ENCODE results near the gene ENDOV. TPM values are rescaled to one million over a fixed set of nuclear protein-coding genes. Genes with fewer than 3 reads are reported as not detected.

The ENDOV gene
- total and polyA plus RNA-seq, 9 donors, result 8.9 to 24.1 (median 20.8) TPM

DNA sequence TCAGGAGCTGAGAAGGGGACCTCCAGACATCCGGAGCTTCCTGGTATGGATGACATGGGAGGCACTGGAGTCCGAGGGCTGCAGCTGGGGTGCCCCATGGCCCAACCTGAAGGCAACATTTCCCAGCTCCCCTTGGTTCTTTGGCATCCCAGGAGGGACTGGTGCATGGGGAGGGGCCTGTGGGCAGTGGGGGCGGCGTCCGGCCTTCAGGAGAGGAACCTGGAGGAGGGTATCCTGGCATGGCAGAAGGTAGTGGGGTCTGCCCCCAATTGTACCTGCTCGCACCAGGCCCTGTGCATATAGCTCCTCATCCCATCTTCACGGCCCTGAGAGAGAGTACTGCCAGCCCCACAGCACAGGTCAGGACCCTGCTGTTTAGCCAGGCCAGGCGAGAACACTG, 49.5 kb downstream of the ENDOV start:
- no peak for DNase-seq
- H3K36me3 ChIP-seq, result no peaks in the 10 kb centered on the region
- peaks cover 2% of the 10 kb centered on the region for H3K27me3 ChIP-seq
- H3K27ac ChIP-seq, result no peak overlapping the region
- TF ChIP-seq POLR2A (IDR thresholded peaks at IDR 0.05) (no peak), EP300 (IDR thresholded peaks at IDR 0.05) (no peak)
- TF ChIP-seq, protein P1, sequence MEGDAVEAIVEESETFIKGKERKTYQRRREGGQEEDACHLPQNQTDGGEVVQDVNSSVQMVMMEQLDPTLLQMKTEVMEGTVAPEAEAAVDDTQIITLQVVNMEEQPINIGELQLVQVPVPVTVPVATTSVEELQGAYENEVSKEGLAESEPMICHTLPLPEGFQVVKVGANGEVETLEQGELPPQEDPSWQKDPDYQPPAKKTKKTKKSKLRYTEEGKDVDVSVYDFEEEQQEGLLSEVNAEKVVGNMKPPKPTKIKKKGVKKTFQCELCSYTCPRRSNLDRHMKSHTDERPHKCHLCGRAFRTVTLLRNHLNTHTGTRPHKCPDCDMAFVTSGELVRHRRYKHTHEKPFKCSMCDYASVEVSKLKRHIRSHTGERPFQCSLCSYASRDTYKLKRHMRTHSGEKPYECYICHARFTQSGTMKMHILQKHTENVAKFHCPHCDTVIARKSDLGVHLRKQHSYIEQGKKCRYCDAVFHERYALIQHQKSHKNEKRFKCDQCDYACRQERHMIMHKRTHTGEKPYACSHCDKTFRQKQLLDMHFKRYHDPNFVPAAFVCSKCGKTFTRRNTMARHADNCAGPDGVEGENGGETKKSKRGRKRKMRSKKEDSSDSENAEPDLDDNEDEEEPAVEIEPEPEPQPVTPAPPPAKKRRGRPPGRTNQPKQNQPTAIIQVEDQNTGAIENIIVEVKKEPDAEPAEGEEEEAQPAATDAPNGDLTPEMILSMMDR (IDR thresholded peaks at IDR 0.05), result no peak
- H3K4me1 ChIP-seq (ENCODE audit: insufficient read depth), result no peaks in the 10 kb centered on the region
- no peaks in the 10 kb centered on the region for H3K9me3 ChIP-seq
- WGBS, 3 donors, result 74 to 83% (median 81%) methylated on average over 8 of the region's 8 CpGs
- H3K4me3 ChIP-seq, result no peak overlapping the region
- intact Hi-C loops (cut with DNase I), result no loop called here

DNA sequence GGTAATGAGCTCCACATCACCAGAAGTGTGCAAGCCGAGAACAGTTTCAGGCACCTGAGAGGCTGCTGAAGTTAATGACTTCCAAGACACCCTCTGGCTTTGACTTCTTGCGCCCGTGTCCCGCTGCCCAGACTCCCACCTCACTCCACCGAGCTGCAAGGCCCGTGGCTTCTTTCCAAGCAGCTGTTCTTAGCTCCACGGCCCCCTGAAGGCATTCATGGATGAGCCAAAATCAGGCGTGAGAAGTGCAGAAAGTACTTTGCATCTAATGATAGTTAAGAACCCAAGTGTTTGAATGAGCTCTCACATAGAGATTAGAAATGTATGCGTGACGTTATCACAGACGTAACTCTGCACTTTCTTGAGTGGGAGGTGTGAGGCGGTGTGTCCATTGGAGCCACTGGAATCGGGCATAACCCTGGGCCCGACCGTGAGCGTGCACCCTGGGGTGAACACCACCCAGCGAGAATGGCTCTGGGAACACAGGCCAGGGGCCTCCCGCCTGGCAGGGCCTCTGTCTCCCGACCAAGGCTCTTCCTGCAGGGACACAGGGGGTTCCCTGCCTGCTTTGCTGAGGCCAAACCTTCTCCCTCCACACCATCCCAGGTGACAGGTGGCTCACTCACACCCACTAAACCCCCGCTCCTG, 50.5 kb downstream of the ENDOV start:
- H3K36me3 ChIP-seq, result no peaks in the 10 kb centered on the region
- no peak for TF ChIP-seq EP300 (IDR thresholded peaks at IDR 0.05)
- TF ChIP-seq, protein P1 (IDR thresholded peaks at IDR 0.05), result no peak
- TF ChIP-seq POLR2A (IDR thresholded peaks at IDR 0.05), result no peak

DNA sequence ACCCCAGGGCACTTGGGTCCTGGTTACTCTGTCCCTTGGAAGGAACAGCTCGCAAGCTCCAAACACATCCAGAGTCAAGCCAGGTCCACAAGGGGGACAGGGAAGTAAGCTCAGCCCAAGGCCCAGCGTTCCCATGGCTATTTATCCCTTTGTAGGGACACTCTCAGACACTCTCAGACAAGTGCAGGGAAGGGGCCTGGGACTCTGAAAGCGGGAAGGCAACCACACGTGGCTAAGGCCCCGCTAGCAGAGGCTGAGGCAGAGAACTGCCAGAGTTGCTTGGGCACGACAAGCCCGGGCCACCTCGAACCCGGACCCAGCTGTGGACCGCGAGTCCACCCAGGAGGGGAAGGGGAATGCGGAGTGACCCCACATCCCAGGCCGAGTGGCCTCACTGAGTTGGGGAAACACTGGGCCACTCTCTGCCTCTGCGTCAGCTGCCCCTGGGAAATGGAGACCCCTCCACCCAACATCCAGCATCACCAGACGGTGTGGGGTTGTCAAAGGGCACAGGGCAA, 51.3 kb downstream of the ENDOV start:
- Histone ChIP-seq H3K4me1 (ENCODE audit: insufficient read depth) (no peaks in the 10 kb centered on the region), H3K9me3 (no peaks in the 10 kb centered on the region), H3K36me3 (no peaks in the 10 kb centered on the region), H3K27ac (no peak overlapping the region), H3K4me3 (no peak overlapping the region), H3K27me3 (peaks cover 2% of the 10 kb centered on the region)
- 77 to 85% (median 81%) methylated on average over 15 of the region's 15 CpGs for WGBS, 3 donors
- TF ChIP-seq EP300 (IDR thresholded peaks at IDR 0.05), result no peak
- no peak for TF ChIP-seq POLR2A (IDR thresholded peaks at IDR 0.05)
- TF ChIP-seq, protein P1 (IDR thresholded peaks at IDR 0.05), result no peak
- DNase-seq, result no peak
- intact Hi-C loops (cut with DNase I), result no loop called here

More for the DNA sequence above, 50.5 kb downstream of the ENDOV start:
- peaks cover 2% of the 10 kb centered on the region for H3K27me3 ChIP-seq
- no peaks in the 10 kb centered on the region for H3K4me1 ChIP-seq (ENCODE audit: insufficient read depth)
- no peak overlapping the region for H3K4me3 ChIP-seq
- intact Hi-C loops (cut with DNase I), result no loop called here
- H3K27ac ChIP-seq, result no peak overlapping the region
- no peak for DNase-seq
- WGBS, 3 donors, result 37 to 47% (median 41%) methylated on average over 20 of the region's 20 CpGs
- H3K9me3 ChIP-seq, result no peaks in the 10 kb centered on the region

DNA sequence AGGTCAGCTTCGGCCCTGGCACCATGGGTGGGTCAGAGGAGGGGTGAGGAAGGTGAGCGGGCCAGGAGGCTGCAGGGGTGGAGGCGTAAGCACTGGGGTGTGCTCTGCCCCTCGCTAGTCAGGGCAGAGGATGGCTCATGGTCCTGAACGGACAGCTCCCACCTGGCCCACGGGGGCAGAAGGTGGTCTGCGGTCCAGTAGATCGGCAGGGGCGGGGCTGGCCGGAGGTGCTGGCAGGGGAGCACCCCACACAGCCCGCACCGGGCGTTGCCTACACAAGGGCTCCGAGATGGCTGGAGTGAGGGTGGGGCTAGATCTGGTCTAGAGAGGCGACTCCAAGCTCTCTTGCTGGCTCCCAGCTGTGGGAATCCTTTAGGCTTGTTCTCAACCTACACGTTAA, 53.3 kb downstream of the ENDOV start:
- Histone ChIP-seq H3K36me3 (no peaks in the 10 kb centered on the region), H3K4me3 (no peak overlapping the region), H3K9me3 (no peaks in the 10 kb centered on the region), H3K27me3 (peaks cover 2% of the 10 kb centered on the region), H3K27ac (no peak overlapping the region), H3K4me1 (ENCODE audit: insufficient read depth) (no peaks in the 10 kb centered on the region)
- 7 to 22% (median 15%) methylated on average over 11 to 16 of the region's 16 CpGs for WGBS, 3 donors
- TF ChIP-seq EP300 (IDR thresholded peaks at IDR 0.05) (no peak), POLR2A (IDR thresholded peaks at IDR 0.05) (no peak)
- TF ChIP-seq, protein P1 (IDR thresholded peaks at IDR 0.05), result no peak
- no peak for DNase-seq
- intact Hi-C loops (cut with DNase I), result no loop called here

Data from ovary (tissue), 9 donors.